Measurements from ENCODE around the gene NRXN3. TPM values are rescaled to one million over a fixed set of nuclear protein-coding genes. Genes with fewer than 3 reads are reported as not detected.

Gene NRXN3
- total and polyA plus RNA-seq, 7 donors: 0.06 to 0.74 (median 0.15) TPM

DNA sequence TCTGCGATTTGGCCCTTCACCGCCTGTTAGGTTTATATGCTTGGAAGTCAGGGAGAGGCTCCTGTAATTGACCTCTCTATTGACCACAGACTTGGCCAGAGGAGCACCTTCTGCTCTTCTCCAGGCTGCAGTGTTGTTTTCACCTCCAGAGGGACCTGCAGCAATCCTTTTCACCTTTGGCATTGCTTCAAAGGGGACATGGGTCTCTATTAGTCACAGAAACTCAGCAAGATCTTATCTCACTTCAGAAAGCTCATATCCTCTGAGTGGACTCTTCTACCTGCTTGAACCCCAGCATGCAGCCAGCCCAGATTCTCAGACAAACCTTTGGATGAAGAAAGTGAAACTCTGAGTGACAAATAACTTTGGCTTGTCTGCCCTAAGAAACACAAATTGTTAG, 339.3 kb downstream of the NRXN3 start:
- H3K27ac ChIP-seq: no peak overlapping the region
- DNase-seq (no peak), ATAC-seq (no peak)
- no peaks in the 10 kb centered on the region for H3K27me3 ChIP-seq (ENCODE audit: insufficient read depth in 3 of 3, low read length in 2 of 3)
- no peak overlapping the region for H3K4me3 ChIP-seq
- 43 to 91% (median 91%) methylated on average over 2 of the region's 2 CpGs for WGBS, 3 donors
- H3K9me3 ChIP-seq: no peaks in the 10 kb centered on the region
- no peaks in the 10 kb centered on the region for H3K4me1 ChIP-seq
- H3K36me3 ChIP-seq (ENCODE audit: insufficient read depth in 1 of 2, low read depth in 1 of 2): no peaks in the 10 kb centered on the region
- intact Hi-C loops (cut with DNase I): no loop called here
- TF ChIP-seq, protein P1, sequence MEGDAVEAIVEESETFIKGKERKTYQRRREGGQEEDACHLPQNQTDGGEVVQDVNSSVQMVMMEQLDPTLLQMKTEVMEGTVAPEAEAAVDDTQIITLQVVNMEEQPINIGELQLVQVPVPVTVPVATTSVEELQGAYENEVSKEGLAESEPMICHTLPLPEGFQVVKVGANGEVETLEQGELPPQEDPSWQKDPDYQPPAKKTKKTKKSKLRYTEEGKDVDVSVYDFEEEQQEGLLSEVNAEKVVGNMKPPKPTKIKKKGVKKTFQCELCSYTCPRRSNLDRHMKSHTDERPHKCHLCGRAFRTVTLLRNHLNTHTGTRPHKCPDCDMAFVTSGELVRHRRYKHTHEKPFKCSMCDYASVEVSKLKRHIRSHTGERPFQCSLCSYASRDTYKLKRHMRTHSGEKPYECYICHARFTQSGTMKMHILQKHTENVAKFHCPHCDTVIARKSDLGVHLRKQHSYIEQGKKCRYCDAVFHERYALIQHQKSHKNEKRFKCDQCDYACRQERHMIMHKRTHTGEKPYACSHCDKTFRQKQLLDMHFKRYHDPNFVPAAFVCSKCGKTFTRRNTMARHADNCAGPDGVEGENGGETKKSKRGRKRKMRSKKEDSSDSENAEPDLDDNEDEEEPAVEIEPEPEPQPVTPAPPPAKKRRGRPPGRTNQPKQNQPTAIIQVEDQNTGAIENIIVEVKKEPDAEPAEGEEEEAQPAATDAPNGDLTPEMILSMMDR (IDR thresholded peaks at IDR 0.05): no peak

DNA sequence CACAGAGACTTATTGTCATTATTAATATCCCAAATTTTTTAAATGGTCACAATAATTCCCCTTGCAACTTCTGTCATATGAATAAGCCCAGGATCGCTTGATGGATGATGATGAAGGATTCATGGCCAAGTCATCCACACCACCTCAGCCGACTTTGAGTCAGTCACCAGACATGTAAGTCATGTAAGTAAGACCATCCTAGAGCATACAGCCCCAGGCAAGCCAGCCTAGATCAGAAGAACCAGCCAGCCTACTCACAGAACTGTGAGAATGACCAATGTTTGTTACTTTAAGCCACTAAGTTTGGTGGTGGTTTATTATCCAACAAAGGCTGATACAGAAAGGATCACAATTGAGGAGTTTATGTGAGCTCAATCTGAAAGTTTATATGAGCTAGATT, 341.8 kb downstream of the NRXN3 start:
- WGBS, 3 donors: 80 to 92% (median 83%) methylated on average over 2 of the region's 2 CpGs
- H3K9me3 ChIP-seq: no peaks in the 10 kb centered on the region
- DNase-seq (no peak), ATAC-seq (no peak)
- no peak overlapping the region for H3K4me3 ChIP-seq
- no peaks in the 10 kb centered on the region for H3K36me3 ChIP-seq (ENCODE audit: insufficient read depth in 1 of 2, low read depth in 1 of 2)
- no peak overlapping the region for H3K27ac ChIP-seq
- TF ChIP-seq, protein P1 (IDR thresholded peaks at IDR 0.05): no peak
- no peaks in the 10 kb centered on the region for H3K27me3 ChIP-seq (ENCODE audit: insufficient read depth in 3 of 3, low read length in 2 of 3)
- intact Hi-C loops (cut with DNase I): no loop called here
- H3K4me1 ChIP-seq: no peaks in the 10 kb centered on the region

GRCh38 chr14:78519863-78520262, 349.7 kb downstream of the NRXN3 start:
- H3K4me1 ChIP-seq: no peaks in the 10 kb centered on the region
- H3K9me3 ChIP-seq: no peaks in the 10 kb centered on the region
- H3K27me3 ChIP-seq (ENCODE audit: insufficient read depth in 3 of 3, low read length in 2 of 3): no peaks in the 10 kb centered on the region
- intact Hi-C loops (cut with DNase I): no loop called here
- DNase-seq: no peak
- TF ChIP-seq, protein P1 (IDR thresholded peaks at IDR 0.05): no peak
- no peak overlapping the region for H3K27ac ChIP-seq
- no peak overlapping the region for H3K4me3 ChIP-seq
- no peaks in the 10 kb centered on the region for H3K36me3 ChIP-seq (ENCODE audit: insufficient read depth in 1 of 2, low read depth in 1 of 2)
- ATAC-seq: no peak

DNA sequence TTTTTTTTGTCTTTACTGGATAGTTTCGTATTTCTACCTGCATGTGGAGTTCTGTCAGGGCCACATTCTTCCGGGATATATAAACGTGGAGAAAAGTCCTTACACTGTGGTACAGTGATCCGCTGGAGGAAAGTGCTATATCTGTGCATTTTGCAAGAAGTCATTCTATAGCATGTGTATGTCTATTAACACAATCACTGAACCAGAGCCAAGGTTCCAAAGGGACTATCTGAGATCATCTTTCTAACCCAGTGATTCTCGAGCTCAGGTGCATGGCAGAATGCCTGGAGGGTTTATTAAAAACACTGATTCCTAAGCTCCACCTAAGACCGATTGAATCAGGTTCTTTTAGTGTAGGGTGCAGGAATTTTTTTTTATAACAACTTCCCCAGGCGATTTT, 354.0 kb downstream of the NRXN3 start:
- TF ChIP-seq, protein P1 (IDR thresholded peaks at IDR 0.05): no peak
- WGBS, 3 donors: 68 to 70% (median 70%) methylated on average over 7 of the region's 7 CpGs
- intact Hi-C loops (cut with DNase I): no loop called here
- no peak overlapping the region for H3K4me3 ChIP-seq
- no peaks in the 10 kb centered on the region for H3K27me3 ChIP-seq (ENCODE audit: insufficient read depth in 3 of 3, low read length in 2 of 3)
- H3K4me1 ChIP-seq: no peaks in the 10 kb centered on the region
- H3K36me3 ChIP-seq (ENCODE audit: insufficient read depth in 1 of 2, low read depth in 1 of 2): no peaks in the 10 kb centered on the region
- DNase-seq (no peak), ATAC-seq (no peak)
- H3K9me3 ChIP-seq: no peaks in the 10 kb centered on the region
- H3K27ac ChIP-seq: no peak overlapping the region

- no peaks in the 10 kb centered on the region for H3K4me1 ChIP-seq
- ATAC-seq: no peak
- H3K27me3 ChIP-seq (ENCODE audit: insufficient read depth in 3 of 3, low read length in 2 of 3): no peaks in the 10 kb centered on the region
- no peak overlapping the region for H3K4me3 ChIP-seq
- intact Hi-C loops (cut with DNase I): no loop called here
- WGBS, 3 donors: 85 to 87% (median 87%) methylated on average over 5 of the region's 5 CpGs
- no peaks in the 10 kb centered on the region for H3K36me3 ChIP-seq (ENCODE audit: insufficient read depth in 1 of 2, low read depth in 1 of 2)
- TF ChIP-seq, protein P1 (IDR thresholded peaks at IDR 0.05): no peak
- no peaks in the 10 kb centered on the region for H3K9me3 ChIP-seq
- H3K27ac ChIP-seq: no peak overlapping the region
- no peak for DNase-seq
These were observed 354.6 kb downstream of the NRXN3 start for GRCh38 chr14:78524766-78525165.

Measured in psoas muscle (tissue), 8 donors.